Endothelial cell of hepatic sinusoid (primary cell): ENCODE results near the gene RABL6.
"Not testable (repeated sequence)": the region's sequence is repeated elsewhere in the genome, so short reads cannot be mapped to it uniquely, and the experiment has no call there.

Experiments
- in situ Hi-C: cut with HindIII; loops from 2 replicates; pipeline ENCODE4 v1.10.0; 2017; ENCODE audit warnings: low sequenced_read_pairs

The RABL6 gene

GRCh38 chr9:136866898-136867421 lies 59.2 kb downstream of the RABL6 start:
- in situ Hi-C loops, result not testable (repeated sequence)

- in situ Hi-C loops, result no loop called here
Measured at GRCh38 chr9:136867480-136867879, 59.7 kb downstream of the RABL6 start.

GRCh38 chr9:136867917-136868316 lies 60.2 kb downstream of the RABL6 start:
- in situ Hi-C loops, result no loop called here

- in situ Hi-C loops, result no loop called here
Measured at GRCh38 chr9:136868644-136869043, 60.9 kb downstream of the RABL6 start.

GRCh38 chr9:136869611-136870010 lies 61.9 kb downstream of the RABL6 start:
- in situ Hi-C loops, result not testable (repeated sequence)

GRCh38 chr9:136875155-136875554 lies 67.4 kb downstream of the RABL6 start:
- in situ Hi-C loops, result no loop called here

GRCh38 chr9:136876476-136876875 lies 68.7 kb downstream of the RABL6 start:
- in situ Hi-C loops, result no loop called here

- in situ Hi-C loops, result no loop called here
Measured at GRCh38 chr9:136880651-136881050, 72.9 kb downstream of the RABL6 start.

- in situ Hi-C loops, result no loop called here
Measured at GRCh38 chr9:136881691-136882108, 74.0 kb downstream of the RABL6 start.

- in situ Hi-C loops, result no loop called here
Measured at GRCh38 chr9:136882109-136882946, 74.6 kb downstream of the RABL6 start.

- in situ Hi-C loops, result not testable (repeated sequence)
Measured at GRCh38 chr9:136882947-136883283, 75.2 kb downstream of the RABL6 start.

GRCh38 chr9:136883670-136884069 lies 75.9 kb downstream of the RABL6 start:
- in situ Hi-C loops, result not testable (repeated sequence)

- in situ Hi-C loops, result loop anchor here (5.0 kb wide), 1 partner anchor 41 kb away; no protein-coding TSS in a partner anchor
Measured at GRCh38 chr9:136885950-136886578, 78.3 kb downstream of the RABL6 start, which contains the start of gene TRAF2. TSS of gene TRAF2 (plus strand) at chr9:136886516. CDS start at chr9:136898741, 12,225 bp downstream.

GRCh38 chr9:136886610-136887597 lies 79.2 kb downstream of the RABL6 start:
- in situ Hi-C loops, result loop anchor here (5.0 kb wide), 1 partner anchor 40 kb away; no protein-coding TSS in a partner anchor

GRCh38 chr9:136888454-136888853 lies 80.7 kb downstream of the RABL6 start:
- in situ Hi-C loops, result loop anchor here (5.0 kb wide), 1 partner anchor 39 kb away; no protein-coding TSS in a partner anchor

GRCh38 chr9:136889858-136890257 lies 82.1 kb downstream of the RABL6 start:
- in situ Hi-C loops, result loop anchor here (5.0 kb wide), 1 partner anchor 37 kb away; no protein-coding TSS in a partner anchor

- in situ Hi-C loops, result no loop called here
Measured at GRCh38 chr9:136890661-136891060, 82.9 kb downstream of the RABL6 start.
